ENCODE data around the gene PXK.

GRCh38 chr3:58433400-58434167, 100.9 kb downstream of the PXK start, which contains the start of gene PDHB:
- TF ChIP-seq, protein P1, sequence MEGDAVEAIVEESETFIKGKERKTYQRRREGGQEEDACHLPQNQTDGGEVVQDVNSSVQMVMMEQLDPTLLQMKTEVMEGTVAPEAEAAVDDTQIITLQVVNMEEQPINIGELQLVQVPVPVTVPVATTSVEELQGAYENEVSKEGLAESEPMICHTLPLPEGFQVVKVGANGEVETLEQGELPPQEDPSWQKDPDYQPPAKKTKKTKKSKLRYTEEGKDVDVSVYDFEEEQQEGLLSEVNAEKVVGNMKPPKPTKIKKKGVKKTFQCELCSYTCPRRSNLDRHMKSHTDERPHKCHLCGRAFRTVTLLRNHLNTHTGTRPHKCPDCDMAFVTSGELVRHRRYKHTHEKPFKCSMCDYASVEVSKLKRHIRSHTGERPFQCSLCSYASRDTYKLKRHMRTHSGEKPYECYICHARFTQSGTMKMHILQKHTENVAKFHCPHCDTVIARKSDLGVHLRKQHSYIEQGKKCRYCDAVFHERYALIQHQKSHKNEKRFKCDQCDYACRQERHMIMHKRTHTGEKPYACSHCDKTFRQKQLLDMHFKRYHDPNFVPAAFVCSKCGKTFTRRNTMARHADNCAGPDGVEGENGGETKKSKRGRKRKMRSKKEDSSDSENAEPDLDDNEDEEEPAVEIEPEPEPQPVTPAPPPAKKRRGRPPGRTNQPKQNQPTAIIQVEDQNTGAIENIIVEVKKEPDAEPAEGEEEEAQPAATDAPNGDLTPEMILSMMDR (IDR thresholded peaks at IDR 0.05; ENCODE audit: low read length): no peak
- TF ChIP-seq EZH2 (optimal IDR thresholded peaks at IDR 0.05; ENCODE audit: low read depth, low read length) (no peak), EZH2phosphoT487 (IDR thresholded peaks at IDR 0.05; ENCODE audit: low read length) (no peak)
